NCI-H345 (cell line): ENCODE measurements around the gene CDKN1B.
"Not testable (repeated sequence)": the region's sequence is repeated elsewhere in the genome, so short reads cannot be mapped to it uniquely, and the experiment has no call there.

Experiments
- DNase-seq: peaks from one replicate; lab custom pipeline; 2025; lab: John Stamatoyannopoulos, UW

CDKN1B gene

DNA sequence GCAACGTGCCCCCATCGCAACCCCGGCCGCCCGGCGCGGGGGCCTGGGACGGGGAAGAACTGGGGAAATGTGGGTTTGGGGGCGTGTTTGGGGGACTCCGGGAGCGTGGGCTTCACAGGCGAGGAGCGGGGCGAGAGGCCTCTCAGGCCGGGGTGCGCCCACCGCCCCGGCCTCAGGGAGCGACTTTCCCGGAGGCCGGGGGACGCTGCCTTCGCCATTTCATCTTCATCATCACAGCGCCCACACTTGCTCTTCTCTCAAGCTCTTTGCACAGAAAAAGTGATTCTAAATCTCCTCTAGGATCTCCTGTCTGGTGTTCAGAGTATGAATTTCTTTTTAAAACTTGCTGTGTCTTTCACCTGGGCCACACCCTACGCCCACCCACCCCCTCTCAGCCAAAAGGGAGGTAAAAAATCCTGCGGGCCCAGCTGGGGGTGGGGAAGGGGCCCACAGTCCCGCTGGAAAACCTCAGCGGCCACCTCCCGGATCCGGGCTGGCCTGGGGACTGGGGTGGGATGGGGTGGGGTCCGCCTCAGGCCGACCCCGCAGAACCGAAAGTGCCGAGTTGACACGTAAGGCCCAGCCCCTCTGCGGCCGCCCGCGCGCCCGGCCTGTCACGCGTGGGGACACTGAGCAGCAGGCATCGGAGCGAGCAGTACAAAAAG lies 7.4 kb downstream of the CDKN1B start:
- DNase-seq, result peak; percentile 45

DNA sequence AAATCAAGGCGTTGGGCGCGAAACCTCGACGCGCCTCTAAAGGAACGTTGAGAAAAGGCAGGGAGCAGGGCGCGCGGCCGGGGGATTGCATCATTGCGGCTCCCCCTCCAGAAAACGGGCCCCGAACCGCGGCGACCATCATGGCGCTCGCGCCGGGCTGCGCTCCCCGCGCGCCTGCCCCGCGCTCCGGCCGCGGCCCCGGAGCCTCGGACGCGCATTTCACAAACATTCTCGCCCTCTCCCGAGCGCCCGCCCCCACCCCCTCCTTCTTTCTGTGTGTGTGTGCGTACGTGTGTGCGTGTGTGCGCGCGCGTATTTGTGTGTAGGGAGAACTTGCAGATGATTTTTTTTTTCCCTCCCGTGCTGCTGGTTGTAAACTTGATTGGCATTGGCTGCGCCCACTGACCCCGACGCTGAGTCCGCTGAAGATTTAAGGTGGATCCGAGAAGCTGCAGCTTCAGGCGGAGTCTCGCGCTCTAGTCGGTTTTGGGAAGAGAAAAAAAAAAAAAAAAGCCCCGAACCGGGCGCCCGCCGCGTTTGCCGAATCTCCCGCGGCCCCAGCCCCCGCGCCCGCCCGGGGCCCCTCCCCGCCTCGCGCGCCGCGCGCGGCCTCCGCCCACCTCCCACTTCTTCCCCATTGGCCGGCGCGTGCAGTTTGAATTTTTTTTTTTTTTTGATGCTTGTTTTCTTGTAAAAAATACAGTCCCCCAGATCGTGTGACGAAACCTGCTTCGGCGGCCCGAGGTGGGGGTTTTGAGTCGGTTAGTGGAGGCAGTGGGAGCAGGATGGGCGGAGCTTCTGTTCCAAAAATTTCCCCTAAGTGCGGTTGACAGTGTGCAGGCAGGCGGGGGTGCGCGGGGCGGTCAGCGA lies 8.2 kb downstream of the CDKN1B start:
- peak; percentile 98 for DNase-seq

DNA sequence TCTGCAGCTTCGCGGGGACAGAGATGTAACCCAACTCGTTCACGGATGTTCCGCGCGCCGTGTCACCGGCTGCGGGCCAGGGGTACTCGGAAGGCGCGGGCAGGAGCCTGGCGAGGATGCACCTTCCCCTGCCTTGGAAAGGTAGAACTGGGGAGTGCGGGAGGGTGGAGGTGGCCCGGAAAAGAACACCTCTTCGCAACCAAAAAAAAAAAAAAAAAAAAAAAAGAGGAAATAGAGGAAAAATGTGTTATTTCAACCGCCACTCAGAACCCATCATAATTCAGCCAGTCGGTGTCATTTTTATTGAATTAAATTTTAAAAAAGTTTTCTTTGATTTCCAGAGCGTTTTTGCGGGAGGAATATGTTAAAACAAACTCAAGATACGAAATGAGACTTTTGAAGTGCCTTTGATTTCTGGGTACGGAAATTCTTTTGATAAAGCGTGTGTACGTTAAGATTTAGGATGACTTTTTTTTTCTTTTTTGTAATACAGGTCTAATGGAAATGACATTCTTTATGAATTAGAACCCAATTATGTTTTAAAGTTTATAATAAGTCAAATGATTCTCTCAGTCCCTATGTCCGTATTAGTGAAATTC lies 8.9 kb downstream of the CDKN1B start:
- no peak for DNase-seq

DNA sequence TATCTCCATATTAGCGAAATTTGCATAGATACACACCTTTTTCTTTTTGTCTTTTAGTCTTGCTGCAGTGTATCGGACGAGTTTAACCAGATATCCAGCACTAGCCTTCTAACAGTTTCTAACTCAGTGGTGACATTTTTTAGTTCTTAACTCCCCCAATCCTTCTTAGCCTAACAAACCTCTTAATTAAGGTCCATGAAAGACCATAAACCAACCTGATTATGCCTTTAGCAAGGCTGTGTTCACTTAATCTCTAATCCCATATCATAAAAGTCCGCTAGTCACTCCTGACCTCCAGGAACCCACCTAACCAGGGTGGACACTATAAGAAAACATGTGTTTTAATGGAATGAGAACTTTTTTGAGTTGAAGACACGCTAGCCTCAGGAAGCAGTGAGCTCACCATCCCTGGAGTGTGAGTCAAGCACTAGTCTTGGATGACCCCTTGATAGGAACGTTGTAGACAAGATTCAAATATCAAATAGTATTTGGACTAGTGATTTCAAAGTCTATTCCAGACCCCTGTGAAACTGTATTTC lies 9.5 kb downstream of the CDKN1B start:
- no peak for DNase-seq

DNA sequence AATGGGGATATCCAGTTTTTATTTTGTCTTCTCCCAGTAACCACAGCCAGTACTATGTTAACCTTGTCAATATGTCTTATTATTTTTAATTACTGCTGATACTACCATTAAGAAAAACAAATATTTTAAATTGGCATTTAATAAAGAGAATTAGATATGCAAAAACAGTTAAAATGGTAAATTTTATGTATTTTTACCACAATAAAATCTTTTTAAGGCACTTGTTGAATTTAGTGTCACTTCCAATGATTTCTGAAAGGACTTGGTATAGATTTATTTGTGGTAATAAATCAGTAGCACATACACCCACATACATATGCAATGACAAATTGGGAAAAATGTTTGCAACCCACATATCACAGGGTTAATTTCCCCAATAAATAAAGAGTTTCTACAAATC lies 14.0 kb downstream of the CDKN1B start:
- no peak for DNase-seq

DNA sequence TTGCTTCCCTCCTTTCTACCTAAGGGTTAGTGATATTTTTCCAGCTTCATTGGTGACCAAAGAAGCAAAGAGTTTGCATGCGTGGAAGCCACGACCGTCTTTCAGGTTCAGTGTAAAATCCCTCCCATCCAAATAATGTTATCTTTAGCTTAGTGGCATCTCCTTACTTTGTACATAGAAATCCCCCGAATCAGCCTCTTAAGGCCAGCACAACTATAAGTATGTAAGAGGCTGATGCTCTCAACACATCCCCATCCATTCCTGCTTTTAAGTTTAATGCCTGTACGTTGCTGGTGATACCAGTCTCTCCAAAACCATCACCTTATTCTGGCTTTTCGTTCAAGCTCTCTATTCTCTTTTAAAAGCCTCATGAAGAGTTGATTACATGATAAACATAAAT lies 14.6 kb downstream of the CDKN1B start:
- no peak for DNase-seq

DNA sequence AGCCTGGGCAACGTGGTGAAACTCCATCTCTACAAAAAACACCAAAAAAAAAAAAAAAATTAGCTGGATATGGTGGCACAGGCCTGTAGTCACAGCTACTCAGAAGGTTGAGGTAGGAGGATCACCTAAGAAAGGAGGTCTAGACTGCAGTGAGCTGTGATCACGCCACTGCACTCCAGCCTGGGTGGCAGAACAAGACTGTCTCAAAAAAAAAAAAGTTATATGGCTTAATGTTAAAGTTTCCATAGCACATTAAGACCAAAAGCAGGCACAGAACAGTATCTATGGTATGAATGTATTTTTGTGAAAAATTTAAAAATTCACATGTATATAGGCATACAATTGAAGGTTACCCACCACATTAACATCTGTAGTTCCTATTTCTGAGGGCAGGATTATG lies 15.9 kb downstream of the CDKN1B start:
- DNase-seq, result no peak

DNA sequence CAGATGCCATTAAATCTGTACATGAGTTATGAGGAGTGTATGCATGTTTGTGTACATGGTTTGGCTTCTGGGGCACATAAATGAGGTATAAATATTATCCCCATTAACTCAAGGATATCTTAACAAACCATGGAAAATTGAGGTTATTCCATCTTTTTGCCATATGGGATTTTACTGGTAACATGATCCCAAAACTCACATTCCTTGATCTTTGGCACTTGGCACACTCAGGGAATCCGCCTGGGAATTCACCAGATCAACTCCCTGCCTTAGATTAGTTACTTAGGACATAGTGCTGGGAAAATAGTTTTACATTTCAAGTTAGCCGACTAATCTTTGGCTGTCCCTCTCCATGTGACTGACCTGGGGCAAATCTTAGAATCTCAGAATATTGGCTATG lies 16.9 kb downstream of the CDKN1B start:
- DNase-seq, result no peak

DNA sequence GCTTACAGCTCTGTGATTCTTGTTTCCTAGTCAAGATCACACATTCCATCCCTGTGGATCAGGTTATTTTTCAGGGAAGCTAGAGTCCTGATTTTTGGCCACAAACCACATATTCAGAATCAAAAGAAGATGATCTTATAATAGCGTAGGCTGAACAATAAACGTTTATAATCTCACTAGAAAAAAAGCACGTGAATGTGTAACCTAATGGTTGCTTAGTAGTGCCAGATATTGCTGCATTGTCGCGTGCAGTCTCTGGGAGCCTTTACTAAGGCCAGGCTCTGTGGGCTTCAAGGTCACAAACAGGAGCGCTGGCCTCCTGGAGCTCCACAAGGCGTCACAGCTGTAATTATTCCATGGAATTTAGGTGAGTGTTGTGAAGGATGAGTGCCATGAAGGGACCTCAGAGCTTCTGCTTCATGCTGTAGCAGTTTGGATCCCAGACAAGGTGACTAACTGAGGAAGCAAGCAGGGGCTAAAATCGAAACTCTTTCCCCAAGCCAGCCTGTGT lies 17.4 kb downstream of the CDKN1B start:
- no peak for DNase-seq

DNA sequence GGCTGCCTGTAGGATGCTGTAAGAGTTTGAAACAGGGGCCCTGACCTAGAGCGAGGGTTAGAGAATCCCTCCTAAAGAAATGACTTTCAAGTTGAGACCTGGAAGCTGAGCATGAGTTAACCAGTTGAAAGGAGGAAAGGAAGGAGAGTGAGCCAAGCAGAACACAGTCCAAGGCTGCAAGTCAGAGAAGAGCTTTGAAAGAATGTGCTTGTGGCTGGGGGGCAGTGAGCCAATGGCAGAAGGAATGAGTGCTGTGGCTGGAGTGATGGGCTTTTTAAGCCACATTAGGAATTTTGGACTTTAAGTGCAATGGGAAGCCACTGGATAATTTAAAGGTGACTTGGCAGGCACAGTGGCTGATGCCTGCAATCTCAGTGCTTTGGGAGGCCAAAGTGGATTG lies 18.1 kb downstream of the CDKN1B start:
- no peak for DNase-seq

DNA sequence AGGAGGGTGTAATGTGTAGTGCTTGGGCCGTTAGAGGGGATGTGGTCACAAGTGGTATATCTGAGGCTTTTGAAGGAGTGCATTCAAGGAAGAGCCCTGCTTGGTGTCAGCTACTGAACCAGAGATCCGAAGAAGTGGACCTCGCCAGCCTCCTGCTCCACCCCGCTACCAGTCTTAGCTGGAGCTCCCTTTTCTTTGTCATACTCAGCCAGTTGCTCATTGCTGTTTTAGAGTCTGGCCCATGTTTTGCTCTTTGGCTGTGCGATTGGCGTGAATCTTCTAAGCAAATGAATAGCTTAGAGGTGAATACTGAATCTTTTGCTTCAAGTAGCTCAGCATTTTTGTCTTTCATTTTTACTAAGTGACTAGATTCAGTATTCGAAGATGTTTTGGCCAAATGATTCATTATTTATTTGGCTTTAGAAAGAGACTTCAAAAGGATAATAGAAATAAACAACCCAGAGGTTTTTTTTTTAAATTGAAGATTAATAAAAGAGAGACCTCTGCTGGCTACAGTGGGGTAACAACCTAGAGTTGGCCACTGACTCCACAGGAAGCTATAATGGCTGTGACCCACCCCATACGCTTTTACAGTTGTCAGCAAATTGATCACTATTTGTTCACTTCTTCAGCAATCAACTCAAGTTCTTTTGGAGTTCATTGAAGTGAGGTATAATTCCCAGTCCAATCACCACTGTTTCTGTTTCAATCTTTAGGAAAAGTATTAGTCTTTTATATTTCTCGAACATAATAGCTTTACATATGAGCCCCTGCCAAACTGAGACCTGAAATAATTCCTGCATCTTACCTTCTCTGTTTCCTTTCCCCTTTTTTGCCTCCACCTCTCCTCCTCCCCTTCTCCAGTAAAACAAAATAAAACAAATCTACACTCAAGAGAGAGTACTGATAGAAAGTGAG lies 19.9 kb downstream of the CDKN1B start:
- peak; percentile 6 for DNase-seq

DNA sequence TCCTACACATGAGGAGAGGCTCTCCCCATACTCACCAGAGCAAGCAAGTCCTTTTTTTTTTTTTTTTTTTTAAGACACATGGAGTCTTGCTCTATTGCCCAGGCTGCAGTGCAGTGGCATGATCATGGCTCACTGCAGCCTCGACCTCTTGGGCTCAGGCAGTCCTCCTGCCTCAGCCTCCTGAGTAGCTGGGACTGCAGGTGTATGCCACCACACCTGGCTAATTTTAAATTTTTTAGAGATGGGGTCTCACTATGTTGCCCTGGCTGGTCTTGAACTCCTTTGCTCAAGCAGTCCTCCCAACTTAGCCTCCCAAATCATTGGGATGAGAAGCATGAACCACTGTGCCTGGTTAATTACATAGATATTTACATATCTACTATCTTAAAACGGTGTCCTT lies 21.0 kb downstream of the CDKN1B start:
- DNase-seq, result not testable (repeated sequence)

DNA sequence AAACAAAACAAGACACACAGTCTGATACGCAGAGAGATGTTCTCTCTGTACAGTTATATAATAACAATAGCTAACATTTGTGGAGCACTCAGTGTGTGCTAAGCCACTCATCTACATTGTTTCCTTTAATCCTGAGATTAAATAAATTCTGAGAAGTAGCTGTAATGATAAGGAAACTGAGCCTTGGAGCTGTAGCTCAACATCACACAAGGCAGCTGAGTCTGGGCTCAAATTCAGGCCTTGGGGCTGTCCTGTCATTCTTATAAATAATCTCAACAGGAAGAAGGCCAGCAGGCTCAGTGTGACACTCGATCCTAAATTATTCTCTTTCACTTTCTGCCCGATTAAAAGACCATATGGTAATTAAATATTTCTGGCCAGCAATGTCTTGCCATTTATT lies 24.5 kb downstream of the CDKN1B start:
- DNase-seq, result no peak

DNA sequence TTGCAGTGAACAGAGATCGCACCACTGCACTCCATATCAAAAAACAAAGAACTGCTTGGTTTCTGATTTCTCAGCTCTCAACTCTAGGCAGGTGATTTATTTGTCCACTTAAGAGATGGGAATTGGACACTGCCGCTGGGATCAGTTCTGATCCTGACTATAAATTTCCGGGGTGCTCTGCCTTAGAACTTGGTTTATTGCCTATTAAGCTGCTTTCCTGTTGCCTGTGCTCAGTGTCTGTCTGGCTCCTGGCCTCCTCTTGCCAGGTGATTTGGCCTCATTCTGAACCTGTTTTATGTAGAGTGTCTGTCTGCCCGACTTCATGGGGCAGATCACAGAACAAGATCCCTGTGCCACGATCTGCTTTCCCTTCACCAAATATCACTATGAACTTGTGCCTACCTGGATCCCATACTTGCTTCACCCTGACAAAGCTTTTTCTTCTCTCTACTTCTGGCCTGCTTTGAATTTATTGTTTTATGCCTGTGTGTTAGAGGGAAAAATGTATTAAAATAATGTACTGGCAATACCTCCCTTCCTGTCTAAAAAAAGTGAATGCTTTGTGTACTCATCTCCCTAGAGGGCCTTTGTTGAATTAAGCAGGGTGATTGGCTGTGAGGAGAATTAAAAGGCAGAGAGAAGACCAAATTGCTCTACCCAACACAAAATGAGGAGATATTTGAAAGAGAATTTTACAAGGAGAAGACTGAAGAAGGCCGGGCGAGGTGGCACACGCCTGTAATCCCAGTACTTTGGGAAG lies 27.6 kb downstream of the CDKN1B start:
- no peak for DNase-seq

DNA sequence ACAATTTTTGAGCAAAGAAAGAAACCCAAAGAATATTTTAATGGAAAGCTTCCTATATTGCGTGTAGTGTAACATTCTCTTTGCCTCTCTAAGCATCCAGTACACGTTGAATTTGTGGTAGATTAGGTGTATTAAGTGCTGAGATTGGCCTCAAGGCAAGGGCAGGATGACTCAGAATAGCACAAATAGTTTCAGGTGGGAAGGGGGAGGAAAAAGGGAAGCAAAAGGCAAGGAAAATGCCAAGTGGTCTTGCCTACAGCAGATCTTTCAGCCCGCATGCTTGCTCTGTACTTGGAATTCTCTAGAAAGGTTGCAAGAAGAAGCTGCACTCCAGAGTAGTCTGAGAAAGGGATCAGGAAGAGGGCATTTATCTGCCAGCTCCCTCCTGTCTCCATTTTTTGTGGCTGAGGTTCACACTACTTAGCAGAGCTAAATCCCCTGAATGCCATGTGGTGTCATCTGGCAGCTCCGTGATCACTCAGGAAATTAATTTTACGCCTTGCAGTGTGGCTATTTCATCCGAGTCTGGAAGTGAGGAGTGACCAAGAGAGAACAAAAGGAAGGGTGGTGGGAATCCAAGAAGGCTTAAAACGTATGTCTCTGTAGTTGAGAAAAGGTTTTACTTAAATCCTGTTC lies 28.5 kb downstream of the CDKN1B start:
- no peak for DNase-seq

DNA sequence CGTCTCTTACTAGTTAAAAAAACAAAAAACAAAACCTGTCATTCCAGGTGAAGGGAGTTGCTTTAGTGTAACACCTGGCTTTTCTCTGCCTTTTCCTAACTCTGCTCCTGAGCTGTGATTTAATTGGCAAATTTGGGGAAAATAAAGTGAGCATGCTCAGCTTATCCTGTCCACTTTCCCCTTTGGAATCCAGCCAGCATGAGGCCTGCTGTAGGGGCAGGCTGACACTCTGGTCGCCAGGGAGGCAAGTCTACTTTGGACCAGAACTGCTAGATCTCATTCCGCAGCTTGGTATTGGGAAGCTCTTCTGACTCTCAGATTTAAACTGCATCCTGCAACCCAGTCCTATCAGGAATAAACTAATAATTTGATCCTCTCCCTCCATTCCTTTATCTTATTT lies 30.1 kb downstream of the CDKN1B start:
- DNase-seq, result no peak

DNA sequence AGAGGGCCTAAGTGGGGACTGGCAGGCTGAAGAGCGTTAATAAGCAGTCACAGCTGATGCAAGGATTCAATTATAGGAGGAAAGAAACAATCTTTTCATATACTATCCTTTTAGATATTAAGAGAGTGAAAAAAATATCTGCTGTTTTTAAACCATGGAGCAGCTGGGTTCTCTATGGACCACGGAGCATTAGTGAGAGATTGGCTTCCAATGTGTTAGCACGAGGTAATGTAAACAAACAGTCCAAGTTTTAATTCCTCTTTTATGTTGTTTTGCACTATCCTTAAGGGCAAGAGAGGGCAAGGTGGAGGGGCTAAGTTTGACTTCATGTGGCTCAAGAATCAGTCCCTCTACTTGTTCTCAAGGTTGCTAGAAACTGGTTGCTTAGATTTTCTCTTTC lies 30.9 kb downstream of the CDKN1B start:
- DNase-seq, result no peak

DNA sequence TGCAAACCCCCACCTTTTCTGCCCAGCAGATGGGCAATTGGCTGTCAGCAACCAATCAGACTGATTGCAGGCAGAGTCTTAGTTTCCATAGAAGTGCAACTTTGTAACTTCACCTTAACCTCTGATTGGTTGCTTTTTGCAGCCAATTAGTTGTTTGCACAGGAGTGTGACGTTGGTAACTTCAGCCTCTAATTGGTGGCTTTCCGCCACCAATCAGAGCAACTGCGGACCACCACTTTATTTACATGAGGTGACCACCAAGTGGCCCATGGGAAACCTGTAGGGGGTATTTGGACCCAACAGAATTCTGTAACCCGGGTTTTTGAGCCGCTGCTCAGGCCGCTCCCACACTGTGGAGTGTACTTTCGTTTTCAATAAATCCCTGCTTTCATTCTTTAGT lies 32.3 kb downstream of the CDKN1B start:
- no peak for DNase-seq

DNA sequence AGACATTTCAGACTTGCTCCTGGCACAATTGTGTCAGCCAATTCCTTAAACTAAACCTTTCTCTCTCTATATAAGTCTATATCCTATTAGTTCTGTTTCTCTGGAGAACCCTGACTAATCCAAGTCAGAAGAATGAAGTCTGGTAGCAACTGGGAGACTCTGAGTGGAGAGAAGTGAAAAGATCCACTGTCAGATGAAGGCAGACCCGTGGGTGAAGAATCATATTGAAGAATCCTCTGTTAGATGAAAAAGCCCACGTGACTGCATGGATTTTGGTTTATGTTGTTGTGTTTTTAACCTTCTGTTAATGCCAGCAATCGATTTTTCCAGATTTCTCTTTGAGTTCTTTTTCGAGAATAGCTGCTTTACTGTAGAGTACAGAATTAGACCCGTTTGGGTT lies 38.8 kb downstream of the CDKN1B start:
- no peak for DNase-seq

DNA sequence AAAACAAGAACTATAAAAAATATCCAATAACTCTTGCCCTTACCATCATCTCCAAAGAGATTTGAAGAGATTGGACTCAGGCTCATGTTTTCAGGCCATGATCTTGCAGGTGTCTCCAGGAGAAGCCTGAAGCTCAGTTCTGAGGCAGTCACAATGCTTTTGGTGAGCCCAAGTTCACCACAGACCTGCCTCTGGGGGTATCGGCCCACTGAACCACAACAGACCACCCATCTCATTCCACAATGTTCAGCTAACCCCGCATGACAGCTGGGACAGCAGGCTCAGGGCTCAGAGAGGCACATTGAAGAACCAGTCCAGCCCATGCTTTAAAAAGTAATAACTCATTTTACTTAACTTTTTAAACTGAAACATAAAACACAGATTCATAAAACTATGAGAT lies 40.0 kb downstream of the CDKN1B start:
- no peak for DNase-seq
